Left renal cortex interstitium (tissue), 4 donors: ENCODE results near the gene P2RX3. TPM values are rescaled to one million over a fixed set of nuclear protein-coding genes. Genes with fewer than 3 reads are reported as not detected.
"Not testable (repeated sequence)": the region's sequence is repeated elsewhere in the genome, so short reads cannot be mapped to it uniquely, and the experiment has no call there.

ENCODE experiments used
- DNase-seq, 4 donors: peaks; one replicate each; pipeline ENCODE4 v3.0.0-alpha.2; 2013; ENCODE audit warnings: low read depth in 4 of 4, low spot score in 2 of 4, missing footprints in 1 of 4
- polyA plus RNA-seq, 4 donors: library from polyadenylated mRNA; unstranded; fragments of 120-200 nt; gene quantifications; one replicate each; pipeline ENCODE4 v1.2.1, GENCODE V29; 2013; ENCODE audit not compliant: insufficient read length in 4 of 4

The P2RX3 gene
- polyA plus RNA-seq, 4 donors, result 0.46 to 0.85 (median 0.70) TPM

DNA sequence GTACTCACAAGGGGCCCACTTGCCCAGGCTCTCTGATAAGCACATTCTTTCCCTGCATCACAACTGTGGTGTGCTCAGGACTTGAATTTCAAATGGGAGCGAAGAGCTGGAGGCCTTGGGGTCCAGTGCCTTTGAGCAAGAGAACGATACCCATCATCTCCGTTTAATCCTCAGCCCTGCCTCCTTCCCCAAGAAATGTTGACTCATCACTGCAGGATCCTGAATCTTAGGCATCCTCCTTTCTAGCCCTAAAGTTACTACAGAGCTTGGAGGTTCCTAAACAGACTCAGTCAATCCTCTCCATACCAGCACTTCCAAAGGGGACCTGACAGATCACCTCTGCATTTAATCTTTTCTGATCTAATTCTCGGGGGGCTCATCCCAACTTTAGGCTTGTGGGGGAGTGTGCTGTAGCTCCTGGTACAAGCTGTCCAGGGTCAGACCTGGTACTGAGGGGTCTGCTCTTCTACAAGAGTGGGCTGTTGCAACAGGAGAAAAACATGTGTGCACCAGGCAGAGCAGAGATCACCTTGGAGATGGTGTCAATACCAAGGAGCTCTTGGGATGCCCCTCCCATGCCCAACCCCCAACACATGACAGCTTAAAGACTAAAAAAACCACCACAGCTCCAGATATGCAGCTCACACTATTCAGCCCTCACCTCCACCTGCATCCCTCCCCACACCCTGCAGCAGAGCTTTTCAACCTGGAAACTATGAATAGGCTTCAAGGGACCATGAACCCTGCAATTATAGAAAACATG lies 56.2 kb downstream of the P2RX3 start:
- no peak for DNase-seq

DNA sequence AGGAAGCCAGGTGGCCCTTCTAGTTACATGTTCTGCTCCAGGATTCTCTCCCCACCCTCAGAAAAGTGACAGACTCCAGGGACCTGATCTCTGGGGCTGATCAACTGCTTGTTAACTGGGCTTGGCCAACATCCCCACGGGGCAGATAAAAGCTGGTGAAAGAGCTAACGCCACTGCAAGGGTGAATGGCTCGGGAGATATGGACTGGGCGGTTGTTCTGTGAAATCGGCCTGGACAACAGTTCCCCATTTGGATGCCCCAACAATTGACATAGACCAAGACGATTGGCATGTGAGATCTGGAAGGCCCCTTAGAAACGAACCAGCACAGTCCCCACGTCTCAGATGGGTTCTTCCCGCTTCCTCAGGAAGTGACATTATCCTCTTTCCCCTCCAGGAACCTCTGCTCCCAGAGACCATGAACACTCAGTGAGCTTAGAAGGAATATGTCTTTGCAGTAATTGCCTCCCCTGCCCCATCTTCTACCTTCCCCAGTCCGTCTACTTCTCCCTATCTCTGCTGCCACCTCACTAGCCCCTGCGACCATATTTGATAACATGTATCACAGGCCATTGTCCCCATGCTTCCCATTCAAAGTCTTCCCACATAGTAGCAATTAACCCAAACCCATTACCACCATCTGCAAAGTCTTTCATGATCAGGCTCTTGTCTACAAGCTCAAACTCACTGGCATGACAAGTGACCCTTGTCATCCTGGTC lies 57.9 kb downstream of the P2RX3 start:
- no peak for DNase-seq

DNA sequence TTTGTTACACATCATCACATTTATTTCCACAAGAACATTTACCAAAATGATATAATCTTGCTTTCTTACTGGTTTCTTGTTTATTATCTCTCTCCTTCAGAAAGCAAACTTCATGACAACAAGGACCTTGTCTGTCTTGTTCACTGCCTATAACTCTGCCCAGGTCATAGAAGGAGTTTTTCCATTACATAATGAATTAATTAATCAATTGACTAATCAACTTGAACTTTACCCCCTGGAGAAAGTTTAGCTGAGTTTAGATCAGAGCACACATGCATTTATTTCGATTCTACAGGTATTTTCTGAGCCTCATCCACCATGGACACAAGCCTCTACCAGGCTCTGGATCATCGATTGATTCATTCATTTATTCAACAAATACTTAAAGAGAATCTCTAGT lies 58.6 kb downstream of the P2RX3 start:
- no peak for DNase-seq

DNA sequence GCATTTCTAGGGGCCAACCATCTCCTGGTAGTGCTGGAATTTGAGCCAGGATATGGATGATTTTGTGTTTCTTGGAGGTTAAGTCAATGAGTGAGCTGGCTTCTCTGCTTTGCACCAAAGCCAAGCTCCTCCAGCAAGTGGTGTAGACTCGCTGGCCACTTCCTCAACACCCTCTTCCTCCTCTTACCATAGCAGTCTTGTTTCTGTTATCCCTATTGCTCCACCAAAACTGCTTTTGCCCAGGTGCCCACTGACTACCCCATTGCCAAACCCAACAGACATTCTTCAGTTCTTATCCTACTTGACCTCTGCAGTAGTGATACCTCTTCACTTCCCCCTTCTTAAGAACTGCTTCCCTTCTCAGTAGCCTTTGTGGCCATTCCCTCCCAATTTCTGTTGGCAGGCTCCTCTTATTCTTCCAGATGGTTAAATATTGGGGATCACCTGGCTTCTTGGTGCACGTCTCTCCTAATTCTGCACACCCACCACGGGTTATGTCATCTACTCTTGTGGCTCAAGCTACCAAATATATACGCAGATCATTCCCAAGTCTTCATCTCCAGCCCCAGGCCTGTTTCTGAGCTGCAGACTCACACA lies 59.3 kb downstream of the P2RX3 start:
- no peak for DNase-seq

DNA sequence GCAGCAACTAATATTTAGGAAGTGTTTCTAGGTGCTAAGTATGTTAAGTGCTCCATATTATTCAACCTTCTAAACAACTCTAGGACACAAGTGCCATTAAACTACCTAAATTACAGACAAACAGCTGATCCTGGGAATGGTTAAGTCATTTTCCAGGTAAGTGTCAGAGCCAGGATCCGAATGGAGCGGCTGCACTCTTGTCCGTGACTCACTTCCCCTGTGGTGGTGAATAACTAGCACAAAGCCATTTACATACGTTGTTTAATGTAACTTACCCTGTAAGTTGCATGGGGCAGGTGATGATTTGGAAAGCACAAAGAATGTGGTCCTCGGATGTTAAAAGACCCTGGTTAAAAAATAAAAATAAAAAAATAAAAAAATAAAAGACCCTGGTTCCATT lies 61.1 kb downstream of the P2RX3 start:
- no peak for DNase-seq

DNA sequence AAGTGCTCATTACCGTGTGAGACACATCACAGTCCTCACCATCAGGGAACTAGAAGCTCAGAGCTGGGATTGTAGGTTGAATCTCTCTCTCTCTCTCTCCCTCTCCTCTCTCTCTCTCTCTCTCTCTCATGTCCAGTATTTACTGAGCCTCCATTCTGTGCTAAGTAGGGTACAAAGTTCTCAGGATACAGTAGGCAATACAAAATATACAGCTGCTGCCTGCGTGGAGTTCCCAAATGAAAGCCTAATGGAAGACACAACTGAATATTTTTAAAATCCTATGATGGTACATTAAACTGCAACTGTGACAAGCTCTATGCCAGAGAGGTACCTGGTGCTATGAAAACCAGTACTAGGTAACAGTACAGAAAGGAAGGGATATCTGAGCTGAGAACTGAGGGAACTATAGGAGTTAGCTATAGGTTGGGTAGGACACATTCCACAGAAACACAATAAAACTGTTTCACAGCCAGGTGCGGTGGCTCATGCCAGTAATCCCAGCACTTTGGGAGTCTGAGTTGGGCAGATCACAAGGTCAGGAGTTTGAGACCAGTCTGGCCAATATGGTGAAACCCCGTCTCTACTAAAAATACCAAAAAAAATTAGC lies 61.9 kb downstream of the P2RX3 start:
- no peak for DNase-seq

DNA sequence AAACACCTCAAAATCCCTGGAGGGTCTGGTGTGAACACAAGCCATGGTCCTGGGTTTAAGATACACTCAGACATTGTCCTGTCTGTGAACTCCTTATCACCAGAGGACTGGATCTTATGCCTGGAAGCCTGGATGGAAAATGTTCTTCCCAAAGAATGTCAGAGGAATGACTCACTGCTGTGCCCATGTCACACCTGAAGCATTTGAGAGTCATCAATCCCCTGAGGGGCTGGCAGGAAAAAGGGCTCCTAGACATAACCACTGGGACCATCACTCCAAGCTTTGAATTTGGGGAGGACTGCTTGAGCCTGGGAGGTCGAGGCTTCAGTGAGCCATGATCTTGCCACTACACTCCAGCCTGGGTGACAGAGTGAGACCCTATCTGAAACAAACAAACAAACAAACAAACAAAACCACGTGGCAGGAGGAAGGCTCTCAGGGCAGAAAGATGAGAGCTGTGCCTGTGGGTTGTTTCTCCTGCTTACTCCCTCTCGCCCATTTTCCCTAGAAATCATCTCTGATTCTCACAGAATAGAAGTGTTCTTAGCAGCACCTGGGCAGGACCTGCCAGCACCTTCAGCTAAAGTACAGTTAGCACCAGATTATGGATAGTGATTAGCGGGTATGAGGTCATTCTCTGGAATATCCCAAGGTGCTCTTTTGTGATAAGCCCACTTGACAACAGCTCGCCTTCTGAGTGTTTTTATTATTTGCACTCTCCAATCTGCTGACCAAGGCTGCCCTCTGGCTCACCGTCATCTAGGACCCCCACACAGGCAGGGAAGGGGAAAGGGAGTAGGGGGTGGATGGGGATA lies 64.2 kb downstream of the P2RX3 start:
- no peak for DNase-seq

DNA sequence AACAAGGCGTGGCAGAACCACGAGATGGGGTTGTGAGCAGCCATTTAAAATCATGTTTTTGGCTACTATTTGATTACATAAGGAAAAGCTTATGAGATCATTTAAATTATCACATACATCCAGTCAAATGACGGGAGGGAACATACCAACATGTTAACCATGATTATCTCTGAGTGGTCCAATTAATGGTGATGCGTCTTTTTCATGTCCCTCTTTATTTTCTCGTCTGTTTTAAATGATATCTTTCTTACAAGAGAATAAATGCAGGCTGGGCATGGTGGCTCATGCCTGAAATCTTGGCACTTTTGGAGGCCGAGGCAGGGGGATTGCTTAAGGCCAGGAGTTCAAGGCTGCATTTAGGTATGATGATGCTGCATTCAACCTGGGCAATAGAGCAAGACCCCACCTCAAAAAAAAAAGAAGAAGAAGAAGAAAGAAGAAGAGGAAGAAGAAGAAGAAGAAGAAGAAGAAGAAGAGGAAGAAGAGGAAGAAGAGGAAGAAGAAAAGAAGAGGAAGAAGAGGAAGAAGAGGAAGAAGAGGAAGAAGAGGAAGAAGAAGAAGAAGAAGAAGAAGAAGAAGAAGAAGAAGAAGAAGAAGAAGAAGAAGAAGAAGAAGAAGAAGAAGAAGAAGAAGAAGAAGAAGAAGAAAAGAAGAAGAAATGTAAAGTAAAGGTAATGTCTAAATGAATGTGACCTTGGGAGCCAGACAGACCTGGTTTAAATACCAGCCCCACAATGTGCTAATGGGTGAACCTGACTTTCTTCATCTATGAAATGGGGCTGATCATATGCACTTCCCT lies 65.0 kb downstream of the P2RX3 start:
- not testable (repeated sequence) for DNase-seq

DNA sequence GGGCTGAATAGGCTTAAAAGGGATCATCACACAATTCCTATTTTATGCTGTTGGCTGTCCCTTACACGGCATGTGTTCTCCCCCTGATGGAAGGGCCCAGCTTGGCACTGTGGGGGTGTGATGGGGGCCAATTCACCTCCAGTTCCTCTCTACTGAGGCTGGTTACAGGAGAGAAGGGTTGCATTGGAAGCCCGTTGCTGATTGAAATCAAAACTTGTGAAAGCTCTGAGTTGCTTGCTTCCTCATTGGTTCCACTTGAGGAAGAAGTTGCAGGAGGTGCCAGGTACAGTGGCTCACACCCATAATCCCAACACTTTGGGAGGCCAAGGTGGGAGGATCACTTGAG lies 65.6 kb downstream of the P2RX3 start:
- no peak for DNase-seq

DNA sequence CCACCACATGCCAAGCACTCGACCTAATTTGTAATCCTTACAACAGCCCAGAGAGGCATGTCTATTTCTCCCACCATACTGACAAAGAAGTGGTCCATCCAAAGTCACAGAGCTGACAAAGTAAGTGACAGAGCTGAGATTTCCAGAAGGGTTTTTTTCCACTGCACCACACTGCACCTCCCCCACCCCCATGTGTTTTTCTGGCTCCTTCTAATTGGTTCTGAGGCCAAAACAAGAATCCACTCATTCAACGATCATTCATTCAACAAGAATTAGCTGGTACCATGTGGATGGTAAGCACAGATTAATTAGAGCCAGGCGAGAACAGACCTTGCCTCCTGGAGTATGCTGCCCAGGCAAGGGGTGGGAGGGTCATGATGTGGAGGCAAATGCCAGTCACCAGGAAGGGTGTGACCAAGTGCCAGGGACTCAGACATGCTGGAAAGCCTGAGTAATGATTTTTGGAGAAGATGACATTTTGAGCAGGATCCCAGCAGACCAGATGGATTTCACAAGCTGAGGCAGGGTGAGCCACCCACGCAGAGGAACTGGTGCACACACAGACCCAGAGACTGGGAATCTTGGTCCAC lies 67.2 kb downstream of the P2RX3 start:
- no peak for DNase-seq

DNA sequence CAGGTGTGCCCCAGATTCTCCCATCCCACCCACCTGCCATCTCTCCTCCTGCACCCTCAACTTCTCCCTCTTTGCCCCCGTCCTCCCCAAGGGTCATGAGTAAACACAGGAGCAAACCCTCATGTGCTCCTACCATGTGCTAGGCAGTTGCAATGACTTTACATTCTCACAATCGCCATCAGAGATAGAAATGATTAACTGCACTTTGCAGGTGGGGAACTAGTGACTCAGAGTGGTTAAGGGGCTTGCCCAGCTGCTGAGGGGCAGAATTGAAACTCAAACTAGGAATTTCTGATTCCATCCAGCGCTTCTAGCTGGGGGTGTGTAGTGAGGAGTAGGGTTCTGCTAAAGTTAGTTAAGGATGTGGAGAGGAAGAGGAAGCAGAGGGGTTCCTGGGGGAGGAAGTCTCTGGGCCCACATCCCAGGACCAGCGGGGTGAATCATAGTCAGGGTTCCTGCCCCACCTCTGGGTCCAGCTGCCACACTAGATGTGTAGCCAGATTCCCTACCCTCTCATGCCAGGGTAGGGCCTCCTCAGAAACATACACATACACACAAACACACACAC lies 68.3 kb downstream of the P2RX3 start:
- DNase-seq, result no peak

DNA sequence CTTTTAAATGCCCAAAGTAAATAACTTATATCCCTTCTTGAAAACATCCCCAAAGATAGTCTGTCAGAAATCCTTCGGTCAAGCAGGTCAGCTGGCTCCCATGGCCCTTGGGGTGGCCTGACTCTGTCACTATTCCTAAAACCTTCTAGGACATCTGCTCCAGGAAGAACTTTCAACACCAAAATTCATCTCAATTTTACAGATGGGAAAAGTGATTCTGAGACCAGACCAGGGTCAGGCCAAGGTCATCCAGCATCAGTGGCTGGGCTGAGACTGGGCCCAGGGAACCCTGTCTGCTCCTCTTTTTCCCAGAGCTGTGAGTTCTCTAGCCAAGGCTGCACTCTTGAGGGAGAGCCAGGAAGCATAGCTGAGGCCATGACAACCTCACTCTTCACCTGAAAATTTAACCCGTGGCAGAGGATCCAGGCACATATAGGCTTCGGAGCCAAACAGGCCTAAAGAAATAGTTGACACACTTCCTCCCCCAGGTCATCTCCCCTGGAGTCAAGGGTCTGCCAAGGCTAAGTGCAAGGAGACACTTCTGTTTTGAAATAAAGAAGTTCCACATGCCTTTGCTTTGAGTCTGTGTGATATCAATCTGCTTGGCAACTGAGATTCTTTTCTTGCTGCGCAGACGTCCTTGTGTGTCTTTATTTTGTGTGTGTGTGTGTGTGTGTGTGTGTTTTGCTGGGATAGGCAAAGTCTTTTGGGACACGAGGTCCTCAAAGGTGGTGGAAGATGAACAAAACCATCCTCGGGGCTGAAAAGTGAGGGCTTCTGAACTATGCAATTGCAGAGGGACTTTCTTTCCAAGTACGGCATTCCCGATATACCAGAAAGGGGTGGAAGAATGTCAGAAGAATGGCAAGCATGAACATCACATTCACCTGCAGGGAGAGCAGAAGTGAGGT lies 69.1 kb downstream of the P2RX3 start:
- no peak for DNase-seq

DNA sequence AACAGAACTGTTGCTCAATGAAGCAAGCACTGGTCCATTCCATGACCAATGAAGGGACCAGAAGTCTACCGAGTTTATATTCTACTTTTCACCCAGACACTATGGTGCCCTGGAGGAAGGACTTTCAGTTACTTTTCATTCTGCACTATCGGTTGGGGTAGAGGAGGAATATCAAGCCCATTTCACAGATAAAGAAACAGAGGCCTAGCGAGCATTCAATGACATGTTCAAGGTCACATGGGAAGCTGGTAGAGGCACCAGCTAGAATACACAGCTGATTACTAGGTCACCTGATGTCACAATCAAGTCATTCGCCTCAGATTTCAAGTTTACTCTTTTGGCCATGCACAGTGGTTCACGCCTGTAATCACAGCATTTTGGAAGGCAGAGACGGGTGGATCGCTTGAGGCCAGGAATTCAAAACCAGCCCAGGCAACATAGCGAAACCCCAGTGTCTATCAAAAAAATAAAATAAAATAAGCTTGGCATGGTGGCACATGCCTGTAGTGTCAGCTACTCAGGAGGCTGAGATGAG lies 69.9 kb downstream of the P2RX3 start:
- DNase-seq, result no peak

DNA sequence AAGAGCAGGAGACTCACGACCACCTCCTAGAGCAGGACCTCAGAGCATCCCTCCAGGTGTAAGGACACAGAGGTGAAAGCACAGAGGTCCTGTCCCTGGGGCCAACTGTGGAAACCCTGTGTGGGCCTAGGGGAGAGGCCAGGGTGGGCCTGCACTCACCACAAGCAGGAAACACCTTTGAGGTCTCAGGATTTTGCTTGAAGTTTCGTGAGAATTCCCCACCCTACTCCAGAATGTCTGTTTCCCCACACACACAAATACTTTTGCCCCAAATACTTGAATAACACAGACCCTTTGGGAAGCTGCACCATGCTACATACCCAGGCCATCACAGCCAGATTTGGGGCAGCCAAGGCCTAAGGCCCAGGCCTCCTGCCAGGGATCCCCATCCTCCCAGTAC lies 70.6 kb downstream of the P2RX3 start:
- no peak for DNase-seq

DNA sequence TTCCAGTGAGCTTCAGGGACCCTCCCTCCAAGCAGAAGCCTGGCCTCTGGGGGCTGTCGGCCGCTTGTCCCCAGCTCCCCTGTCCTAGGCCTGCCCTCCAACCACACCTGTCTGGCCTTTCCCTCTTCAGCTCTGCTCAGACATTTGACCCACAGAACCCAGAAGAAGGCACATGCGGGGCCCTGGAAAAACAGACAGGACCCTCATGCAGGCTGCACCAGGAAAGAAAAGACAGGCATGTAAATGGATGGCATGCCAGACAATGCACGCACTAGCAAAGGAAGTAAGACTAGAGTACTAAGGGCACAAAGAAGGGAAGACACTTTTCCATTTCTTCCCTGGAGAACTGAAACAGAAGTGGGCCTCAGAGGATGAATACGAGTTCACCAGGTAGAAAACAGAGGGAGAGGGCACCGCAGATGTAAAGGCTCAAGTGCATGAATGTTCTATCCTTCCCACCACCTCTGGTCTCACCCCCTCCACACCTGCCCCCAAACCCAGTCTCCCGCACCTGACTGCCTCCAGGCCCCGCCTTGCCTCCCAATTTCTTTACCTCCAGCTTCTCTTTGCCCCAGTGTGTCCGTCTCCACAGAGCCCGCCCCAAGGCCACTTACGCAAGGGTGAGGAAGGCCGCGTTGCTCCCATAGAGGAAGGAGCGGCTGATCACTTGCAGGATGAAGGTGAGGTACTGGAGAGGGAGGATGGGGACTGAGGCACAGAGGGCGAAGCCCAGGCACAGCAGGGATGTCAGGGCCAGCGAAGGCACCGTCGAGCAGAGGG lies 71.4 kb downstream of the P2RX3 start:
- no peak for DNase-seq

DNA sequence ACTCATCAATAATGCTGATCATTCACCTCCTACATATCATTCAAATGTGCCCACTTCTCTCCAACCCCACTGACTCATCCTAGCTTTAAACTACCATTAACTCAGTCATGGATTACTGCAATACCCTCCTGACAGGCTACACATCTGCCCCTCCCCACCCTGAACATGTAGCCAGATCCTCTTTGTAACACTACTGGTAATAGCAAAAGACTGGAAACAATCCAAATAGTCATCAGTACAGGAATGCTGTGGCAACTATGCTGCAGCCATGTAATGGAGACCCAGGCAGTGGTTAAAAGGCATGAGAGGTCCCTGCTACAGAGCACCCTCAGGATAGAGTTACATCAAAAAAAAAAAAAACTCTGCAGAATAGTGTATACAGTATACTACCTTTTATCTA lies 72.1 kb downstream of the P2RX3 start:
- DNase-seq, result no peak

DNA sequence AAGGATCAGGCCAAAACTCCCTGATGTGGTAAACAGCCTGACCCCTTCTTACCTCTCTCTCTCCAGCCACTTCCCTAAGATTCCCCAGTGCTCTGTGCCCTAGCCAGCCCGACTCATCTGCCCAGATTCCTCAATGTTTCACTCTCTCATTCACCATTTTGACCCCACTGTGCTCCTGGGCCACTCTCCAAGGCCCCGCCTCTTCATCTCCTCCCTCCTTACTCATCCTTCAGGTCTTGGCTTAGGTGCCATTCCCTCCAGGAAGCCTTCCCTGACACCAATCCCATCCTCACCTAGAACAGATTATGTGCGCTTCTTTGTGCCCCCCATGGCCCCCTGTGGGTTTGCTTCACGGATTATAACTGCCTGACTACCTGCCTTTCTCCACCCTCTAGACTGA lies 75.5 kb downstream of the P2RX3 start:
- no peak for DNase-seq
